MM.1S (cell line): ENCODE data around the gene JPT2.

Source experiments
- DNase-seq: peaks from one replicate; pipeline ENCODE4 v3.0.0-alpha.2; 2015
- H2AFZ ChIP-seq: fragments of 300-600 bp; sonication (generic); 2 replicates; pipeline ENCODE4 v1.6.0; 2016; ENCODE audit warnings: antibody characterized with exemption, low read length
- H3F3A ChIP-seq: fragments of 300-600 bp; sonication (generic); 2 replicates; pipeline ENCODE4 v1.6.1; 2016; ENCODE audit warnings: mild to moderate bottlenecking, antibody characterized with exemption, low read length, moderate library complexity, mixed read lengths; ENCODE audit not compliant: insufficient read depth
- H3K27ac ChIP-seq: fragments of 300-600 bp; sonication (generic); 2 replicates; pipeline ENCODE4 v1.5.1; 2016; ENCODE audit warnings: mild to moderate bottlenecking, low read length
- H3K27me3 ChIP-seq: fragments of 300-600 bp; sonication (generic); replicated peaks from 2 replicates; pipeline ENCODE4 v1.6.0; 2016; ENCODE audit warnings: low read length; ENCODE audit not compliant: insufficient read depth
- H3K36me3 ChIP-seq: fragments of 300-600 bp; sonication (generic); replicated peaks from 2 replicates; pipeline ENCODE4 v1.6.1; 2016; ENCODE audit warnings: mild to moderate bottlenecking, low read length, mixed read lengths; ENCODE audit not compliant: insufficient read depth
- H3K4me1 ChIP-seq: fragments of 300-600 bp; sonication (generic); 2 replicates; pipeline ENCODE4 v1.6.1; 2016; ENCODE audit warnings: low read length, mixed read lengths
- H3K4me2 ChIP-seq: fragments of 300-600 bp; sonication (generic); 2 replicates; pipeline ENCODE4 v1.6.0; 2016; ENCODE audit warnings: low read depth, low read length
- H3K4me3 ChIP-seq: fragments of 300-600 bp; sonication (generic); 2 replicates; pipeline ENCODE4 v1.5.1; 2016; ENCODE audit warnings: low read length, mixed read lengths
- H3K79me2 ChIP-seq: fragments of 300-600 bp; sonication (generic); 2 replicates; pipeline ENCODE4 v1.6.1; 2016; ENCODE audit warnings: mixed run types, low read length, mixed read lengths
- H3K9ac ChIP-seq: fragments of 300-600 bp; sonication (generic); 2 replicates; pipeline ENCODE4 v1.6.1; 2016; ENCODE audit warnings: low read length, mixed read lengths
- H3K9me2 ChIP-seq: fragments of 300-600 bp; sonication (generic); replicated peaks from 2 replicates; pipeline ENCODE4 v1.6.1; 2016; ENCODE audit warnings: mild to moderate bottlenecking, low read length, mixed read lengths; ENCODE audit not compliant: insufficient read depth
- H3K9me3 ChIP-seq: fragments of 300-600 bp; sonication (generic); replicated peaks from 2 replicates; pipeline ENCODE4 v1.6.1; 2016; ENCODE audit warnings: mild to moderate bottlenecking, low read length, mixed read lengths; ENCODE audit not compliant: insufficient read depth
- H4K20me1 ChIP-seq: fragments of 300-600 bp; sonication (generic); 2 replicates; pipeline ENCODE4 v1.6.1; 2016; ENCODE audit warnings: mild to moderate bottlenecking, low read length, moderate library complexity, mixed read lengths; ENCODE audit not compliant: insufficient read depth
- CTCF ChIP-seq: fragments of 300-600 bp; sonication (generic); IDR thresholded peaks from 2 replicates; pipeline ENCODE4 v1.5.1; 2016; ENCODE audit warnings: antibody characterized with exemption, low read length, mixed read lengths
- EZH2 ChIP-seq: fragments of 300-600 bp; sonication (generic); optimal IDR thresholded peaks from 2 replicates; pipeline ENCODE3; 2017; ENCODE audit warnings: low read depth, mild to moderate bottlenecking, antibody characterized with exemption, low read length, mixed read lengths
- EZH2phosphoT487 ChIP-seq: fragments of 300-600 bp; sonication (generic); IDR thresholded peaks from 2 replicates; pipeline ENCODE4 v1.6.1; 2018; ENCODE audit warnings: antibody characterized with exemption, low read length

Gene JPT2

GRCh38 chr16:1677942-1678499 is at the start of gene JPT2:
Gene JPT2 (plus strand): TSS chr16:1678279. CDS start chr16:1678313, 34 bp downstream.
- Histone ChIP-seq H2AFZ (peak within 1 kb of the TSS; percentile 60), H3K9ac (peak within 1 kb of the TSS; percentile 93), H3F3A (peaks cover 5% of the 10 kb centered on the region), H3K9me3 (no peaks in the 10 kb centered on the region), H4K20me1 (no peaks in the 10 kb centered on the region), H3K4me1 (peaks cover 3% of the 10 kb centered on the region; the same call in 1 of the 2 replicates), H3K36me3 (no peaks in the 10 kb centered on the region), H3K9me2 (no peaks in the 10 kb centered on the region), H3K4me2 (peak within 1 kb of the TSS; percentile 91), H3K4me3 (peak within 1 kb of the TSS; percentile 90), H3K79me2 (peaks cover 46% of the 10 kb centered on the region), H3K27me3 (no peaks in the 10 kb centered on the region), H3K27ac (peak within 1 kb of the TSS; percentile 25; the same call in 1 of the 2 replicates)
- DNase-seq = peak; percentile 97
- TF ChIP-seq EZH2 (no peak), CTCF (no peak), EZH2phosphoT487 (no peak)

- H3K36me3 ChIP-seq = no peaks in the 10 kb centered on the region; the same call in 1 of the 2 replicates
- H3F3A ChIP-seq = no peaks in the 10 kb centered on the region
- DNase-seq = no peak
- H3K9ac ChIP-seq = no peak overlapping the region
- no peaks in the 10 kb centered on the region for H3K4me1 ChIP-seq
- H2AFZ ChIP-seq = no peak overlapping the region
- no peak overlapping the region for H3K4me3 ChIP-seq
- H3K9me3 ChIP-seq = no peaks in the 10 kb centered on the region
- no peaks in the 10 kb centered on the region for H3K9me2 ChIP-seq
- no peak overlapping the region for H3K27ac ChIP-seq
- H3K4me2 ChIP-seq = no peak overlapping the region
- no peaks in the 10 kb centered on the region for H3K27me3 ChIP-seq
- no peaks in the 10 kb centered on the region for H4K20me1 ChIP-seq
- TF ChIP-seq EZH2phosphoT487 (no peak), EZH2 (no peak), CTCF (no peak)
- H3K79me2 ChIP-seq = peaks cover 55% of the 10 kb centered on the region
Measured at GRCh38 chr16:1630450-1631213, 47.4 kb upstream of the JPT2 start.

- no peak overlapping the region for H3K4me3 ChIP-seq
- H3K4me2 ChIP-seq = no peak overlapping the region
- no peak overlapping the region for H3K9ac ChIP-seq
- no peak overlapping the region for H3K27ac ChIP-seq
- no peaks in the 10 kb centered on the region for H3F3A ChIP-seq
- no peaks in the 10 kb centered on the region for H3K9me3 ChIP-seq
- no peaks in the 10 kb centered on the region for H4K20me1 ChIP-seq
- DNase-seq = no peak
- H3K27me3 ChIP-seq = no peaks in the 10 kb centered on the region
- H3K9me2 ChIP-seq = no peaks in the 10 kb centered on the region
- no peaks in the 10 kb centered on the region for H3K4me1 ChIP-seq
- no peak overlapping the region for H2AFZ ChIP-seq
- TF ChIP-seq CTCF = no peak
- TF ChIP-seq EZH2 = no peak
- TF ChIP-seq EZH2phosphoT487 = no peak
- no peaks in the 10 kb centered on the region; the same call in 1 of the 2 replicates for H3K36me3 ChIP-seq
- H3K79me2 ChIP-seq = peaks cover 53% of the 10 kb centered on the region
Measured at GRCh38 chr16:1631230-1631629, 46.8 kb upstream of the JPT2 start.
